ENCODE data around the gene PLA1A. TPM values are rescaled to one million over a fixed set of nuclear protein-coding genes. Genes with fewer than 3 reads are reported as not detected.

The PLA1A gene
- total and polyA plus RNA-seq, 9 donors = 0.07 to 0.37 (median 0.19) TPM; not detected in 2

DNA sequence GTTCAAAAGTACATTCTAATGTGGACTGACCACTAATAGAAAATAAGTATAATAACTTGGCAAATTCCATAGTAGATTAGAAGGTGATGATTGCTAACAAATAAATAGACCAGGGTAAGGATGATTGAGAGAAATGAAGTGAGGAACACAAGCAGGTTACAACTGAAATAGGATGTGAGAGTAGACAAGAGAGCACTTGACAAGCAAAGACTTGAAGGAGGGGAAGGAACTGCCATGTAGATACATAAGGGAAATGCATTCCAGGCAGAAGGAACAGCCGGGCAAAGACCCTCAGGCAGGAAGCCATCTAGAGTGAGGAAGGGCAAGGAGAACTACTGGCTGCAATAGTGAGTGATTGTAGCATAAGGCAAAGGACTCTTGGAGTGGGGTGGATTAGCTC lies 5.0 kb downstream of the PLA1A start:
- Histone ChIP-seq H3K4me1 (ENCODE audit: control insufficient read depth, insufficient read depth, low read length) (no peaks in the 10 kb centered on the region), H3K27ac (ENCODE audit: low read length) (no peak overlapping the region), H3K4me3 (ENCODE audit: low read length) (no peak overlapping the region), H3K36me3 (ENCODE audit: control insufficient read depth, insufficient read depth, low read length) (no peaks in the 10 kb centered on the region), H3K27me3 (ENCODE audit: control insufficient read depth, insufficient read depth, low read length) (no peaks in the 10 kb centered on the region), H3K9me3 (replicated peaks; ENCODE audit: control insufficient read depth, low read depth, low read length) (no peaks in the 10 kb centered on the region)
- DNase-seq = no peak
- WGBS (ENCODE audit: insufficient coverage) = no CpG with 5 or more reads among the region's 1 CpG

DNA sequence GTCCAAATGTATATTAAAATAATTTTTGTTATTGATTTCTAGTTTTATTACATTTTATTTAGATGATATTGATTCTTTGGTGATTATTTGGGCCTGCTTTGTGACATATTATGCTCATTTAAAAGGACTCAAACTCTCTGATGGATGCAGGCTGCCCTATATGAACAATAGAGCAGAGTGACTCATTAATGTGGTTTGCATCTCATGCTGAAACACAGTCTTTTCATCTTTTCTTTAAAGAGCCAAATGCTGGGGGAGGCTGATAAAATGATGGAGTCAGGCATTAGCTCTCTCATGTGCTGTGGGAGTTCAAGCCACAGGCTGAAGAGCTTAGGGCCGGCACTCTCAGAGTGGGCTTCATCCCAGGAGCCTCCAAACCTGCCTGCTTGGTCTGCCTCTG lies 7.2 kb downstream of the PLA1A start:
- 71% methylated on average over 1 of the region's 1 CpG for WGBS (ENCODE audit: insufficient coverage)
- no peak overlapping the region for H3K4me3 ChIP-seq (ENCODE audit: low read length)

DNA sequence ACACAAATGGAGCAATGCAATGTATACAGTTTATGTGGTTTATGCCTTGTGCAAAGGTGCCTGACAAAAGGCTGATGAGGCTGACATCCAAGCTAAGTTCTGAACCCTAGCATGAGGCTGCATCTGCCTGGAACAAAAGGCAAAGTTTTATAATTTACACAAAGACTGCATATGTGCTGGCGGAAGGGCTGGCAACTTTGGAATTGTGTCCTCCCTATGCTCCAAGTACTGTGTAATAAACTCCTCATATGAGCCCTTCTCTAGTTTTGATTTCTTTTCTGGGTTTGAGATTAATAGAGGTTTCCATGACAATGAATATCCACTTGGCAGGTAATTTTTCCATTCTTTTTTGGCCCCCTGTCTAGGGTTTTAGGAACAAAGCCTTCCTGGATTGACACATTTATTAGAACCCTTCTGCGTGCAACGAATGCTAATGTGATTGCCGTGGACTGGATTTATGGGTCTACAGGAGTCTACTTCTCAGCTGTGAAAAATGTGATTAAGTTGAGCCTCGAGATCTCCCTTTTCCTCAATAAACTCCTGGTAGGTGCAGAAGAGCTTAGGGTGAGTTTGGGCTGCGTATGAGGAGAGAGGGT lies 10.8 kb downstream of the PLA1A start:
- no peak overlapping the region for H3K27ac ChIP-seq (ENCODE audit: low read length)
- peak; percentile 41 for DNase-seq
- H3K4me3 ChIP-seq (ENCODE audit: low read length) = no peak overlapping the region
- H3K27me3 ChIP-seq (ENCODE audit: control insufficient read depth, insufficient read depth, low read length) = peaks cover 2% of the 10 kb centered on the region
- no CpG with 5 or more reads among the region's 6 CpGs for WGBS (ENCODE audit: insufficient coverage)
- H3K9me3 ChIP-seq (replicated peaks; ENCODE audit: control insufficient read depth, low read depth, low read length) = peaks cover 2% of the 10 kb centered on the region
- no peaks in the 10 kb centered on the region for H3K36me3 ChIP-seq (ENCODE audit: control insufficient read depth, insufficient read depth, low read length)
- H3K4me1 ChIP-seq (ENCODE audit: control insufficient read depth, insufficient read depth, low read length) = no peaks in the 10 kb centered on the region

More for the DNA sequence above, 7.2 kb downstream of the PLA1A start:
- Histone ChIP-seq H3K36me3 (ENCODE audit: control insufficient read depth, insufficient read depth, low read length) (no peaks in the 10 kb centered on the region), H3K9me3 (replicated peaks; ENCODE audit: control insufficient read depth, low read depth, low read length) (no peaks in the 10 kb centered on the region), H3K27me3 (ENCODE audit: control insufficient read depth, insufficient read depth, low read length) (peaks cover 2% of the 10 kb centered on the region), H3K4me1 (ENCODE audit: control insufficient read depth, insufficient read depth, low read length) (no peaks in the 10 kb centered on the region), H3K27ac (ENCODE audit: low read length) (no peak overlapping the region)
- no peak for DNase-seq

GRCh38 chr3:119609301-119609700 lies 11.6 kb downstream of the PLA1A start:
- no peaks in the 10 kb centered on the region for H3K36me3 ChIP-seq (ENCODE audit: control insufficient read depth, insufficient read depth, low read length)
- no peaks in the 10 kb centered on the region for H3K4me1 ChIP-seq (ENCODE audit: control insufficient read depth, insufficient read depth, low read length)
- peaks cover 2% of the 10 kb centered on the region for H3K9me3 ChIP-seq (replicated peaks; ENCODE audit: control insufficient read depth, low read depth, low read length)
- H3K27me3 ChIP-seq (ENCODE audit: control insufficient read depth, insufficient read depth, low read length) = peaks cover 2% of the 10 kb centered on the region
- no peak overlapping the region for H3K4me3 ChIP-seq (ENCODE audit: low read length)
- 20% methylated on average over 1 of the region's 6 CpGs for WGBS (ENCODE audit: insufficient coverage)
- no peak overlapping the region for H3K27ac ChIP-seq (ENCODE audit: low read length)
- DNase-seq = no peak

GRCh38 chr3:119611664-119612063 lies 14.0 kb downstream of the PLA1A start:
- DNase-seq = no peak
- peaks cover 2% of the 10 kb centered on the region for H3K9me3 ChIP-seq (replicated peaks; ENCODE audit: control insufficient read depth, low read depth, low read length)
- H3K36me3 ChIP-seq (ENCODE audit: control insufficient read depth, insufficient read depth, low read length) = no peaks in the 10 kb centered on the region
- no peak overlapping the region for H3K4me3 ChIP-seq (ENCODE audit: low read length)
- no CpG with 5 or more reads among the region's 1 CpG for WGBS (ENCODE audit: insufficient coverage)
- H3K27me3 ChIP-seq (ENCODE audit: control insufficient read depth, insufficient read depth, low read length) = peaks cover 2% of the 10 kb centered on the region
- H3K4me1 ChIP-seq (ENCODE audit: control insufficient read depth, insufficient read depth, low read length) = no peaks in the 10 kb centered on the region
- no peak overlapping the region for H3K27ac ChIP-seq (ENCODE audit: low read length)

GRCh38 chr3:119613201-119613600 lies 15.5 kb downstream of the PLA1A start:
- Histone ChIP-seq H3K36me3 (ENCODE audit: control insufficient read depth, insufficient read depth, low read length) (no peaks in the 10 kb centered on the region), H3K27ac (ENCODE audit: low read length) (no peak overlapping the region), H3K9me3 (replicated peaks; ENCODE audit: control insufficient read depth, low read depth, low read length) (peaks cover 2% of the 10 kb centered on the region), H3K27me3 (ENCODE audit: control insufficient read depth, insufficient read depth, low read length) (peaks cover 2% of the 10 kb centered on the region), H3K4me1 (ENCODE audit: control insufficient read depth, insufficient read depth, low read length) (no peaks in the 10 kb centered on the region), H3K4me3 (ENCODE audit: low read length) (no peak overlapping the region)
- no CpG with 5 or more reads among the region's 1 CpG for WGBS (ENCODE audit: insufficient coverage)
- DNase-seq = no peak

- DNase-seq = no peak
- WGBS (ENCODE audit: insufficient coverage) = 100% methylated on average over 1 of the region's 4 CpGs
- peaks cover 2% of the 10 kb centered on the region for H3K9me3 ChIP-seq (replicated peaks; ENCODE audit: control insufficient read depth, low read depth, low read length)
- H3K27me3 ChIP-seq (ENCODE audit: control insufficient read depth, insufficient read depth, low read length) = no peaks in the 10 kb centered on the region
- H3K27ac ChIP-seq (ENCODE audit: low read length) = no peak overlapping the region
- H3K36me3 ChIP-seq (ENCODE audit: control insufficient read depth, insufficient read depth, low read length) = no peaks in the 10 kb centered on the region
- no peak overlapping the region for H3K4me3 ChIP-seq (ENCODE audit: low read length)
- no peaks in the 10 kb centered on the region for H3K4me1 ChIP-seq (ENCODE audit: control insufficient read depth, insufficient read depth, low read length)
These were observed 16.2 kb downstream of the PLA1A start for GRCh38 chr3:119613872-119614271.

DNA sequence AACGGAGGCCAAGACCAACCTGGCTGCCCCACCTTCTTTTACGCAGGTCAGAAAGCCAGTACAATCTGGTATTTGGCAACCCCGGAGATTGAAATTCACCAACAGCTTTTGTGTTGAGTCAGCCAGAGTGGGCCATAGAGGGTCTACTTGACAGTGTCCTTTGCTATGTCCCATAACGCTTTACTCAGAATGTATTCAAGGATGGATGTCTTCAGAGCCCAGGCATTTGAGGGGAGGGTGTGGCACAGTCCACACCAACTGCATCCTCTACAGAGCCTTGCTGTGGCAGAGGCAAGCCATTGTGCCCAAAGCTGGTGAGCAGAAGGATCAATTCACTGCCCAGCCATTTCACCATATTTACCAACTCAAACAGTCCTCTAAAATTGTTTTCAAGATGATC lies 18.4 kb downstream of the PLA1A start:
- no peak overlapping the region for H3K4me3 ChIP-seq (ENCODE audit: low read length)
- no peak for DNase-seq
- peaks cover under 1% of the 10 kb centered on the region for H3K9me3 ChIP-seq (replicated peaks; ENCODE audit: control insufficient read depth, low read depth, low read length)
- no peaks in the 10 kb centered on the region for H3K4me1 ChIP-seq (ENCODE audit: control insufficient read depth, insufficient read depth, low read length)
- no peaks in the 10 kb centered on the region for H3K27me3 ChIP-seq (ENCODE audit: control insufficient read depth, insufficient read depth, low read length)
- no peaks in the 10 kb centered on the region for H3K36me3 ChIP-seq (ENCODE audit: control insufficient read depth, insufficient read depth, low read length)
- H3K27ac ChIP-seq (ENCODE audit: low read length) = no peak overlapping the region
- WGBS (ENCODE audit: insufficient coverage) = 94% methylated on average over 3 of the region's 4 CpGs

GRCh38 chr3:119619094-119619493 lies 21.4 kb downstream of the PLA1A start:
- 80% methylated on average over 1 of the region's 7 CpGs for WGBS (ENCODE audit: insufficient coverage)
- no peaks in the 10 kb centered on the region for H3K27me3 ChIP-seq (ENCODE audit: control insufficient read depth, insufficient read depth, low read length)
- no peaks in the 10 kb centered on the region for H3K36me3 ChIP-seq (ENCODE audit: control insufficient read depth, insufficient read depth, low read length)
- no peaks in the 10 kb centered on the region for H3K9me3 ChIP-seq (replicated peaks; ENCODE audit: control insufficient read depth, low read depth, low read length)
- no peak for DNase-seq
- H3K4me3 ChIP-seq (ENCODE audit: low read length) = no peak overlapping the region
- peaks cover 4% of the 10 kb centered on the region for H3K4me1 ChIP-seq (ENCODE audit: control insufficient read depth, insufficient read depth, low read length)
- H3K27ac ChIP-seq (ENCODE audit: low read length) = no peak overlapping the region

DNA sequence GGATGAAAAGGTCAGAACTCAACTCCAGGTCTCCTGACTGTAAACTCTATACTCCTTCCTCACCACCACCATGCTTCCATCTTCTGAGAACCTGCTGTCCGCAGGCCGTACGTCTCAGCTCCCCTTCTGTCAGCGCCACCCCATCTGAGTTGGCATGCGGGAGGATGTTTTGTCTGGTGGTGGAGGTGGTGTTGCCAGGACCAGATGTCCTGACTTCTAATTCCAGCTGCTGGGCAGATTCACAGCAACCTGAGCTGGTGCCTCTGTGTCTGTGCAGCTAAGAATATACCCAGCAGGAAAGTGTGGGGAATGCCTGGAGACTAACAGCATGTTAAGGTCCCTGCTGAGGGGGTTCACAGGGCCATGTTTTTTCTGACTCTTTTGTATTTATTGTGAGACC lies 23.2 kb downstream of the PLA1A start:
- H3K27me3 ChIP-seq (ENCODE audit: control insufficient read depth, insufficient read depth, low read length) = no peaks in the 10 kb centered on the region
- no peak for DNase-seq
- no peaks in the 10 kb centered on the region for H3K36me3 ChIP-seq (ENCODE audit: control insufficient read depth, insufficient read depth, low read length)
- no peak overlapping the region for H3K4me3 ChIP-seq (ENCODE audit: low read length)
- WGBS (ENCODE audit: insufficient coverage) = no CpG with 5 or more reads among the region's 5 CpGs
- no peaks in the 10 kb centered on the region for H3K9me3 ChIP-seq (replicated peaks; ENCODE audit: control insufficient read depth, low read depth, low read length)
- H3K27ac ChIP-seq (ENCODE audit: low read length) = no peak overlapping the region
- H3K4me1 ChIP-seq (ENCODE audit: control insufficient read depth, insufficient read depth, low read length) = peaks cover 4% of the 10 kb centered on the region
